ENCODE results near the gene CACNA1G. TPM values are rescaled to one million over a fixed set of nuclear protein-coding genes. Genes with fewer than 3 reads are reported as not detected.

Gene CACNA1G
- total RNA-seq, 2 experiments from 2014 or later, result 0.13 TPM; not detected in 1

DNA sequence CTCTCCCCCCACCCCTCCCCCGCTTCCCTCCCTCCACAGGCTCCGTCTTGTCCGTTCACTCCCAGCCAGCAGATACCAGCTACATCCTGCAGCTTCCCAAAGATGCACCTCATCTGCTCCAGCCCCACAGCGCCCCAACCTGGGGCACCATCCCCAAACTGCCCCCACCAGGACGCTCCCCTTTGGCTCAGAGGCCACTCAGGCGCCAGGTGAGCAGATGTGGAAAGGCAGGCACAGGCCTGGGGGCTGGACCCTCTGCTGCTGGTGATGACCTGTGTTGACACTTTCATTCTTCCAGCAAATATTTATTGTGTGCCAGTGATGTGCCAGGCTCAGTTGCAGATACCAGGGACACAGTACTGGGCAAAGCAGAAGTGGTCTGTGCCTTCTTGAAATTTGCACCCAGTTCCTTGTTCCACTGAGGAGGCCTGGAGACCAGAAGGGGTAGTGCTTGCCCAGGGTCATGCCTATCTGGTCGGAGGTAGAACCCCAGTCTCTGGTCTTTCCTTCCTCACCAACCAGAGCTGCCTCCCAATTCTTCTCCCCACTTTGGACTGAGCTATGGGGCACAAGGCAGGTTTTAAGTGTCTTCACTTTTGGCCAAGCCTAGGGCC lies 63.9 kb downstream of the CACNA1G start:
- ATAC-seq (no peak), DNase-seq (no peak)
- intact Hi-C loops (cut with micrococcal nuclease), result loop anchor here (10.0 kb wide), 1 partner anchor 140 kb away; no protein-coding TSS in a partner anchor
- ChIA-PET POLR2A (no interaction called here), CTCF (interaction anchor here (0.8 to 7.4 kb wide), 10 partner anchors 7 to 146 kb away, joined by 3 to 67 read pairs (median 11); partner anchors contain the start of genes RSAD1 and SPATA20)
- no peak overlapping the region for H3K4me3 Mint-ChIP-seq
- no peaks in the 10 kb centered on the region for H3K36me3 Mint-ChIP-seq (ENCODE audit: low read depth)
- H3K27me3 Mint-ChIP-seq, result peaks cover 23% of the 10 kb centered on the region
- peaks cover 2% of the 10 kb centered on the region for H3K4me1 Mint-ChIP-seq (ENCODE audit: low read depth)
- TF ChIP-seq, protein P1, sequence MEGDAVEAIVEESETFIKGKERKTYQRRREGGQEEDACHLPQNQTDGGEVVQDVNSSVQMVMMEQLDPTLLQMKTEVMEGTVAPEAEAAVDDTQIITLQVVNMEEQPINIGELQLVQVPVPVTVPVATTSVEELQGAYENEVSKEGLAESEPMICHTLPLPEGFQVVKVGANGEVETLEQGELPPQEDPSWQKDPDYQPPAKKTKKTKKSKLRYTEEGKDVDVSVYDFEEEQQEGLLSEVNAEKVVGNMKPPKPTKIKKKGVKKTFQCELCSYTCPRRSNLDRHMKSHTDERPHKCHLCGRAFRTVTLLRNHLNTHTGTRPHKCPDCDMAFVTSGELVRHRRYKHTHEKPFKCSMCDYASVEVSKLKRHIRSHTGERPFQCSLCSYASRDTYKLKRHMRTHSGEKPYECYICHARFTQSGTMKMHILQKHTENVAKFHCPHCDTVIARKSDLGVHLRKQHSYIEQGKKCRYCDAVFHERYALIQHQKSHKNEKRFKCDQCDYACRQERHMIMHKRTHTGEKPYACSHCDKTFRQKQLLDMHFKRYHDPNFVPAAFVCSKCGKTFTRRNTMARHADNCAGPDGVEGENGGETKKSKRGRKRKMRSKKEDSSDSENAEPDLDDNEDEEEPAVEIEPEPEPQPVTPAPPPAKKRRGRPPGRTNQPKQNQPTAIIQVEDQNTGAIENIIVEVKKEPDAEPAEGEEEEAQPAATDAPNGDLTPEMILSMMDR (IDR thresholded peaks at IDR 0.05), result no peak
- no peaks in the 10 kb centered on the region for H3K9me3 Mint-ChIP-seq
- no peak overlapping the region for H3K27ac Mint-ChIP-seq

DNA sequence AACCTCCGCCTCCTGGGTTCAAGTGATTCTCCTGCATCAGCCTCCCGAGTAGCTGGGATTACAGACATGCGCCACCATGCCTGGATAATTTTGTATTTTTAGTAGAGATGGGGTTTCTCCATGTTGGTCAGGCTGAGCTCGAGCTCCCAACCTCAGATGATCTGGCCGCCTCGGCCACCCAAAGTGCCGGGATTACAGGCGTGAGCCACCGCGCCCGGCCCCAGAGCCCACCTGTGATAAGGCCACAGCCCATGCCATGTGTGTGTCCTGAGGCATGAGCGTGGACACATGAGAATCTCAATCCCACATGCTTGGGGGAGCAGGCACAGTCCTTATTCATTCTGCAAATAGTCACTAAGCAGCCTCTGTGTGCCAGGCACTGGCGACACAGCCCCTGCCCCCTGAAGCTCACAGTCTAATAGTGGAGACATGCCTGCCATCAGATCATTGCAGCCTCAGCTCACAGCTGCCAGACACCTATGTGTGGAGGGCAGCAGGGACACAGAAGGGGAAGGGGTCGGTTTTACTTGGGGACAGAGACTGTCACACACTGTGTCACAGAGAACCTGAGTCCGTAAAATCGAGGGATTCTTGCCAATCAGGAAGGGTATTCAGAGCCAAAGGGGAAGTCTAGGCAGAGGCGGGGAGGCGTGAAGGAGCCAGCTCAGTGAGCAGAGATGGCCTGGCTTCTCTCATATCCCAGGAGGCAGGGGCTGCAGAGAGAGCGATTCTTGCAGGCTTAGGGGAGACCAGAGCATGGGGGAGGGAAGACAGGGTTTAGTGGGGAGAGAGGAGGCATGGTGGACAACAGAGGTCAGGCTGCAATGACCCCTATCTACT lies 64.7 kb downstream of the CACNA1G start:
- peaks cover 27% of the 10 kb centered on the region for H3K27me3 Mint-ChIP-seq
- ATAC-seq (no peak), DNase-seq (no peak)
- ChIA-PET CTCF (interaction anchor here (0.6 to 7.4 kb wide), 26 partner anchors 8 to 374 kb away, joined by 3 to 67 read pairs (median 4); partner anchors contain the start of genes CACNA1G, RSAD1 and SPATA20), POLR2A (interaction anchor here (1.1 kb wide), 1 partner anchor 15 kb away, joined by 3 read pairs; no protein-coding TSS in a partner anchor)
- TF ChIP-seq, protein P1 (IDR thresholded peaks at IDR 0.05), result no peak
- no peaks in the 10 kb centered on the region for H3K9me3 Mint-ChIP-seq
- intact Hi-C loops (cut with micrococcal nuclease), result loop anchor here (10.0 kb wide), 1 partner anchor 140 kb away; no protein-coding TSS in a partner anchor
- no peak overlapping the region for H3K4me3 Mint-ChIP-seq
- H3K4me1 Mint-ChIP-seq (ENCODE audit: low read depth), result peaks cover 2% of the 10 kb centered on the region
- no peak overlapping the region for H3K27ac Mint-ChIP-seq
- no peaks in the 10 kb centered on the region for H3K36me3 Mint-ChIP-seq (ENCODE audit: low read depth)

DNA sequence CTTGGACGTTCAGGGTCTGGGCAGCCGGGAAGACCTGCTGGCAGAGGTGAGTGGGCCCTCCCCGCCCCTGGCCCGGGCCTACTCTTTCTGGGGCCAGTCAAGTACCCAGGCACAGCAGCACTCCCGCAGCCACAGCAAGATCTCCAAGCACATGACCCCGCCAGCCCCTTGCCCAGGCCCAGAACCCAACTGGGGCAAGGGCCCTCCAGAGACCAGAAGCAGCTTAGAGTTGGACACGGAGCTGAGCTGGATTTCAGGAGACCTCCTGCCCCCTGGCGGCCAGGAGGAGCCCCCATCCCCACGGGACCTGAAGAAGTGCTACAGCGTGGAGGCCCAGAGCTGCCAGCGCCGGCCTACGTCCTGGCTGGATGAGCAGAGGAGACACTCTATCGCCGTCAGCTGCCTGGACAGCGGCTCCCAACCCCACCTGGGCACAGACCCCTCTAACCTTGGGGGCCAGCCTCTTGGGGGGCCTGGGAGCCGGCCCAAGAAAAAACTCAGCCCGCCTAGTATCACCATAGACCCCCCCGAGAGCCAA lies 65.6 kb downstream of the CACNA1G start:
- ChIA-PET POLR2A (interaction anchor here (1.1 kb wide), 1 partner anchor 16 kb away, joined by 3 read pairs; no protein-coding TSS in a partner anchor), CTCF (interaction anchor here (0.6 to 7.4 kb wide), 31 partner anchors 9 to 180 kb away, joined by 3 to 67 read pairs (median 4); partner anchors contain the start of genes CACNA1G and SPATA20)
- Mint-ChIP-seq H3K9me3 (no peaks in the 10 kb centered on the region), H3K4me3 (no peak overlapping the region), H3K27ac (no peak overlapping the region), H3K4me1 (ENCODE audit: low read depth) (peaks cover 2% of the 10 kb centered on the region), H3K36me3 (ENCODE audit: low read depth) (no peaks in the 10 kb centered on the region), H3K27me3 (peaks cover 30% of the 10 kb centered on the region)
- intact Hi-C loops (cut with micrococcal nuclease), result loop anchor here (10.0 kb wide), 1 partner anchor 141 kb away; no protein-coding TSS in a partner anchor
- DNase-seq, result peak; percentile 81
- TF ChIP-seq, protein P1 (IDR thresholded peaks at IDR 0.05), result peak; percentile 75
- ATAC-seq, result peak; percentile 82

DNA sequence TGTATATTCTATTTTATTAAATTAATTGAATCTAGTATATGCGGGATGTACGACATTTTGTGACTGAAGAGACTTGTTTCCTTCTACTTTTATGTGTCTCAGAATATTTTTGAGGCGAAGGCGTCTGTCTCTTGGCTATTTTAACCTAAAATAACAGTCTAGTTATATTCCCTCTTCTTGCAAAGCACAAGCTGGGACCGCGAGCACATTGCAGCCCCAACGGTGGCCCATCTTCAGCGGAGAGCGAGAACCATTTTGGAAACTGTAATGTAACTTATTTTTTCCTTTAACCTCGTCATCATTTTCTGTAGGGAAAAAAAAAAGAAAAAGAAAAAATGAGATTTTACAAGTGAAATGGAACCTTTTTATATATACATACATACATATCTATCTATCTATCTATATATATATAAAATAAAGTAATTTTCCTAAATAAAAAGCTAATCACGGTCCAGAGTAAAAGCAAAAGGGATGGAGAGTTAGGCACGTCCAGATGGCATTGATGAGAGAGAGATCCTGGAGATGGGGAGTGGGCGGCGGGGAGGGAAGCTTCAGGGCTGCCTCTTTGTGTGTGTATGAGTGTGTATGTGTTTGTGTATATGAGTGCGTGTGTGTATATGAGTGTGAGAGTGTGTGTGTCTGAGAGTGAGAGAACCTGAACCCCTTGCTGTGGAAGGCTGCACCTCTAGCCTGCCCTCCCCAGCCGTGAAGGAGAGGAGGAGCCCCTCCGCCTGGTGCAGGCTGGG lies 66.7 kb downstream of the CACNA1G start:
- H3K9me3 Mint-ChIP-seq, result no peaks in the 10 kb centered on the region
- H3K27ac Mint-ChIP-seq, result no peak overlapping the region
- no peak overlapping the region for H3K4me3 Mint-ChIP-seq
- no peak for DNase-seq
- ATAC-seq, result no peak
- H3K4me1 Mint-ChIP-seq (ENCODE audit: low read depth), result peaks cover 2% of the 10 kb centered on the region
- TF ChIP-seq, protein P1 (IDR thresholded peaks at IDR 0.05), result no peak
- H3K27me3 Mint-ChIP-seq, result peaks cover 33% of the 10 kb centered on the region
- H3K36me3 Mint-ChIP-seq (ENCODE audit: low read depth), result no peaks in the 10 kb centered on the region
- CTCF ChIA-PET, result interaction anchor here (0.8 to 7.4 kb wide), 18 partner anchors 10 to 181 kb away, joined by 3 to 67 read pairs (median 5); partner anchors contain the start of genes RSAD1 and SPATA20
- POLR2A ChIA-PET, result no interaction called here
- intact Hi-C loops (cut with micrococcal nuclease), result loop anchor here (10.0 kb wide), 1 partner anchor 142 kb away; no protein-coding TSS in a partner anchor

Measured in activated CD8-positive, alpha-beta T cell treated with anti-CD3 and anti-CD28 coated beads for 36 hours (primary cell).